CD4-positive, alpha-beta T cell treated with Interleukin-17A for 4 hours (primary cell): ENCODE data around the gene DNAH8.

ENCODE experiments used
- DNase-seq: peaks from one replicate; pipeline ENCODE4 v3.0.0-alpha.2; 2020; ENCODE audit warnings: mixed read lengths

DNAH8 gene

DNA sequence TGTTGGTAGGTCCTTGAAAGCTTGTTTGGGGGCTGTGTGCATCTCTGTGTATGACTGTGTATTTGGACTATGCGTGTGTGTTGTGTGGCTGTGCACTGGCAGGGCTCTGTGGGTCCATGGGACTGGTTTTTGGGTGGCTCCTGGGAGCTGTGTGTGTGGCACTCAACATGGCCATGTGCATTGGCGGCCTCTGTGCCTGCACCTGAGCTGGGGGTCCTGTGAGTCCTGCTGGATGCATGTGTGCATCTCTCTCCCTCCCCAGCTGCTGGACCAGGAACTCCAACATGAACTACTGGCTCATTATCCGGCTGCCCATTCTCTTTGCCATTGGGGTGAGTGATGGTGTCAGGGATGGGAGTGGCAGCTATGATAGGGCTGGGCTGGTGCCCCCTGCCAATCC is 363.6 kb downstream of the DNAH8 start:
- DNase-seq, result no peak

- no peak for DNase-seq
Observed at GRCh38 chr6:39079197-39080125, 364.4 kb downstream of the DNAH8 start.
